Brain microvascular endothelial cell (primary cell): Measurements from ENCODE around the gene BCL2L15.
A peak's percentile ranks its signal among the peaks of the same experiment; 100 is the strongest.

Experiments
- DNase-seq: peaks from one replicate; pipeline ENCODE4 v3.0.0-alpha.2; 2020
- H3K27ac ChIP-seq: fragments of 250-450 bp; sonication (Bioruptor Pico); 2 replicates; pipeline ENCODE4 v1.5.1; 2020; ENCODE audit warnings: mild to moderate bottlenecking, moderate library complexity
- H3K27me3 ChIP-seq: fragments of 250-450 bp; sonication (Bioruptor Pico); replicated peaks from 2 replicates; pipeline ENCODE4 v1.5.1; 2020; ENCODE audit warnings: mild to moderate bottlenecking
- H3K36me3 ChIP-seq: fragments of 250-450 bp; sonication (Bioruptor Pico); replicated peaks from 2 replicates; pipeline ENCODE4 v1.5.1; 2020; ENCODE audit warnings: mild to moderate bottlenecking
- H3K4me3 ChIP-seq: 2 replicates; pipeline ENCODE4 v1.5.1; 2011; ENCODE audit warnings: low read depth, mild to moderate bottlenecking, control low read depth, low read length, moderate library complexity
- in situ Hi-C: cut with HindIII; loops from 2 replicates; pipeline ENCODE4 v1.10.0; 2017; ENCODE audit warnings: low sequenced_read_pairs, low pct_ligation_motif_present
- TF ChIP-seq, protein P1 (sequence below): IDR thresholded peaks from 2 replicates; pipeline ENCODE4 v1.5.1; 2011; ENCODE audit warnings: low read depth, mild to moderate bottlenecking, moderate library complexity, low read length, control low read depth, inconsistent platforms; ENCODE audit errors: missing control alignments

Gene BCL2L15

GRCh38 chr1:113924473-113924872 lies 37.1 kb upstream of the BCL2L15 start:
- DNase-seq, result no peak
- Histone ChIP-seq H3K4me3 (no peak overlapping the region), H3K27ac (no peak overlapping the region), H3K36me3 (no peaks in the 10 kb centered on the region), H3K27me3 (no peaks in the 10 kb centered on the region)
- TF ChIP-seq, protein P1, sequence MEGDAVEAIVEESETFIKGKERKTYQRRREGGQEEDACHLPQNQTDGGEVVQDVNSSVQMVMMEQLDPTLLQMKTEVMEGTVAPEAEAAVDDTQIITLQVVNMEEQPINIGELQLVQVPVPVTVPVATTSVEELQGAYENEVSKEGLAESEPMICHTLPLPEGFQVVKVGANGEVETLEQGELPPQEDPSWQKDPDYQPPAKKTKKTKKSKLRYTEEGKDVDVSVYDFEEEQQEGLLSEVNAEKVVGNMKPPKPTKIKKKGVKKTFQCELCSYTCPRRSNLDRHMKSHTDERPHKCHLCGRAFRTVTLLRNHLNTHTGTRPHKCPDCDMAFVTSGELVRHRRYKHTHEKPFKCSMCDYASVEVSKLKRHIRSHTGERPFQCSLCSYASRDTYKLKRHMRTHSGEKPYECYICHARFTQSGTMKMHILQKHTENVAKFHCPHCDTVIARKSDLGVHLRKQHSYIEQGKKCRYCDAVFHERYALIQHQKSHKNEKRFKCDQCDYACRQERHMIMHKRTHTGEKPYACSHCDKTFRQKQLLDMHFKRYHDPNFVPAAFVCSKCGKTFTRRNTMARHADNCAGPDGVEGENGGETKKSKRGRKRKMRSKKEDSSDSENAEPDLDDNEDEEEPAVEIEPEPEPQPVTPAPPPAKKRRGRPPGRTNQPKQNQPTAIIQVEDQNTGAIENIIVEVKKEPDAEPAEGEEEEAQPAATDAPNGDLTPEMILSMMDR, result no peak
- in situ Hi-C loops, result no loop called here

DNA sequence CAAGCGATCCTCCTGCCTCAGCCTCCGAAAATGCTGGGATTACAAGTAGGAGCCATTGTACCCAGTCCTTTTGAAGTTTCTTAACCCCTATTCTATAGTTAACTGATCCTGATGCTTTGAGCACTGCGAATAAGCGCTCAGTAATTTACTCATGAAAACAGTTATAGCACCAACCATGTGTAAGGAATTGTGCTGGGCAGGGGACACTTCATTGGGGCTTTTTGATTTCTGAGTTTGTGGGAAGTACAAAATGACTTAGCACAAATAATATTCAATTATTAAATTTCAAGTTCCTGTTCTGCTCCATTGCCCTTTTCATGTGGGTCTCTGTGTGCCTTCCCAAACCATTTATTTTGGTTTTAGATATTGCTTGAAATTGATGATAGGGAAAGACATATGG lies 35.6 kb upstream of the BCL2L15 start:
- TF ChIP-seq, protein P1, result no peak
- DNase-seq, result no peak
- in situ Hi-C loops, result no loop called here
- H3K4me3 ChIP-seq, result no peak overlapping the region
- no peak overlapping the region for H3K27ac ChIP-seq
- no peaks in the 10 kb centered on the region for H3K36me3 ChIP-seq
- H3K27me3 ChIP-seq, result no peaks in the 10 kb centered on the region

GRCh38 chr1:113918243-113918642 lies 30.9 kb upstream of the BCL2L15 start:
- Histone ChIP-seq H3K27me3 (no peaks in the 10 kb centered on the region), H3K36me3 (no peaks in the 10 kb centered on the region), H3K27ac (no peak overlapping the region), H3K4me3 (no peak overlapping the region)
- TF ChIP-seq, protein P1, result no peak
- DNase-seq, result no peak
- in situ Hi-C loops, result no loop called here

DNA sequence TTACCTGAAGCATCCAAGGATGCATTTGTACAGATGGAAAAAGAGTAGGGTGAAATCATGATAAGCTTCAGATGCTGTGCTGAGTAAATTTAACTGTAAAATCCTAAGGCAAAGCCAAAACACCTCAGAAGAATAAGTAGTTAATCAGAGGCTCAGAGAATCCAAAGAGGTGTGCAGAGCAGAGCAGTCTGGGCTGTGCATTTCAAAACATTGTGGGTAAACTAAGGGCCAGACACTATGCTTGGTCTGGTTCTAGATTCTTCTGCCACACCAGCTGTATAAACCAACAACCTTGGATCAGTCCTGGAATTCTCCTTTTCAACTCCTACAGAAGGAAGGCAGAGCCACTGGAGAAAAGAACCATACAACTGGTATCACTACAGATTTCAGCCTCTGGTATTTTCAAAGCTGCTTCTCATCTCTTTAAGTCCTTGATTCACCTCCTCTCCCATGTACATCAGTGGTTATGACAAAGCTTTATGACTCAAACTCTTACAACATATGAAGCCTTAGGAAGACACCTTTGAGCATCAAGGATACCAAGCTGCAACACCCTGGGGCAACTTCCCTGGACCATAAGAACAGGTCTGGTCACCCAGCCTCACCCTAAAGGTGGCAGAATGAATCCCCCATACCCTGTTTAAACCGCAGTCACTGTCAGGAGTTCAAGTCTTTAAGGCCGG lies 30.2 kb upstream of the BCL2L15 start:
- Histone ChIP-seq H3K27me3 (no peaks in the 10 kb centered on the region), H3K4me3 (no peak overlapping the region), H3K27ac (no peak overlapping the region), H3K36me3 (no peaks in the 10 kb centered on the region)
- peak; percentile 8 for DNase-seq
- in situ Hi-C loops, result no loop called here
- TF ChIP-seq, protein P1, result no peak

DNA sequence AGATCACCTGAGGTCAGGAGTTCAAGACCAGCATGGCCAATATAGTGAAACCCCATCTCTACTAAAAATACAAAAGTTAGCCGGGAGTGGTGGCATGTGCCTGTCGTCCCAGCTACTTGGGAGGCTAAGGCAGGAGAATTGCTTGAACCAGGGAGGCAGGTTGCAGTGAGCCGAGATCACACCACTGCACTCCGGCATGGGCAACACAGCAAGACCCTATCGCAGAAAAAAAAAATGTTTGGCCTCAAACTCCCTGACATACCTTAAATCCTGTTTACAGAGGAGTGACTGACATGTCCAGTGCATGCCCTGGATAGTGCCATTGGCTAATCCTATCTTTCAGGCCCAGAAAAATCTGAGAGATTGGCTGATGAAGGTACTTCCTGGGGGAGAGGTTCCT lies 29.6 kb upstream of the BCL2L15 start:
- TF ChIP-seq, protein P1, result no peak
- no peaks in the 10 kb centered on the region for H3K36me3 ChIP-seq
- no peaks in the 10 kb centered on the region for H3K27me3 ChIP-seq
- in situ Hi-C loops, result no loop called here
- DNase-seq, result no peak
- H3K4me3 ChIP-seq, result no peak overlapping the region
- H3K27ac ChIP-seq, result no peak overlapping the region
